ENCODE data around the gene AKR1E2.

DNA sequence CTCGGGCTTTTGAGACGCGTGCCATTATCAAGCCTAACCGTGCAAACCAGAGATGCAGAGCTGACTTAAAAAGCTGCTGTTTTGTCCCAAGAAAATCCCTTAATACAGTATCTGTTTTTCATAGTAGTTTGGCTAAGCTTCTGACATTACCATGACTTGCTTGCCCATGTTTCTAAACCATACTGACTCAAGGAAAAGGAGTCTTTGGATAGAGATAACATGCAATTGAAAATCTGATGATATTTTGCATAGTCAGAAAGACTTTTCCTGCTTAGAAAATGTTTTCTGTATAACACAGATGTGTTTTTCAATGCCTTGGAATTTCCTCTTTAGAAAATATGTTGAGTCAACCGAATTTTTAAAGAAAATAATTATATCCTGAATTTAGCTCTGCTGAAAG lies 21.5 kb upstream of the AKR1E2 start:
- no peak for TF ChIP-seq EGR1 (conservative IDR thresholded peaks at IDR 0.05)
- no peak for TF ChIP-seq POLR2AphosphoS2 (IDR thresholded peaks at IDR 0.05; ENCODE audit: low read length)
- TF ChIP-seq ZNF41 (CRISPR knock-in tag; conservative IDR thresholded peaks at IDR 0.05): no peak
- no peak for TF ChIP-seq SMARCA5 (IDR thresholded peaks at IDR 0.05)
- TF ChIP-seq, protein P1, sequence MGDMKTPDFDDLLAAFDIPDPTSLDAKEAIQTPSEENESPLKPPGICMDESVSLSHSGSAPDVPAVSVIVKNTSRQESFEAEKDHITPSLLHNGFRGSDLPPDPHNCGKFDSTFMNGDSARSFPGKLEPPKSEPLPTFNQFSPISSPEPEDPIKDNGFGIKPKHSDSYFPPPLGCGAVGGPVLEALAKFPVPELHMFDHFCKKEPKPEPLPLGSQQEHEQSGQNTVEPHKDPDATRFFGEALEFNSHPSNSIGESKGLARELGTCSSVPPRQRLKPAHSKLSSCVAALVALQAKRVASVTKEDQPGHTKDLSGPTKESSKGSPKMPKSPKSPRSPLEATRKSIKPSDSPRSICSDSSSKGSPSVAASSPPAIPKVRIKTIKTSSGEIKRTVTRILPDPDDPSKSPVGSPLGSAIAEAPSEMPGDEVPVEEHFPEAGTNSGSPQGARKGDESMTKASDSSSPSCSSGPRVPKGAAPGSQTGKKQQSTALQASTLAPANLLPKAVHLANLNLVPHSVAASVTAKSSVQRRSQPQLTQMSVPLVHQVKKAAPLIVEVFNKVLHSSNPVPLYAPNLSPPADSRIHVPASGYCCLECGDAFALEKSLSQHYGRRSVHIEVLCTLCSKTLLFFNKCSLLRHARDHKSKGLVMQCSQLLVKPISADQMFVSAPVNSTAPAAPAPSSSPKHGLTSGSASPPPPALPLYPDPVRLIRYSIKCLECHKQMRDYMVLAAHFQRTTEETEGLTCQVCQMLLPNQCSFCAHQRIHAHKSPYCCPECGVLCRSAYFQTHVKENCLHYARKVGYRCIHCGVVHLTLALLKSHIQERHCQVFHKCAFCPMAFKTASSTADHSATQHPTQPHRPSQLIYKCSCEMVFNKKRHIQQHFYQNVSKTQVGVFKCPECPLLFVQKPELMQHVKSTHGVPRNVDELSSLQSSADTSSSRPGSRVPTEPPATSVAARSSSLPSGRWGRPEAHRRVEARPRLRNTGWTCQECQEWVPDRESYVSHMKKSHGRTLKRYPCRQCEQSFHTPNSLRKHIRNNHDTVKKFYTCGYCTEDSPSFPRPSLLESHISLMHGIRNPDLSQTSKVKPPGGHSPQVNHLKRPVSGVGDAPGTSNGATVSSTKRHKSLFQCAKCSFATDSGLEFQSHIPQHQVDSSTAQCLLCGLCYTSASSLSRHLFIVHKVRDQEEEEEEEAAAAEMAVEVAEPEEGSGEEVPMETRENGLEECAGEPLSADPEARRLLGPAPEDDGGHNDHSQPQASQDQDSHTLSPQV (IDR thresholded peaks at IDR 0.05): no peak
- TF ChIP-seq RFX5 (IDR thresholded peaks at IDR 0.05; ENCODE audit: low read depth, low read length): no peak
- no peak for TF ChIP-seq SETDB1 (IDR thresholded peaks at IDR 0.05; ENCODE audit: low read length)
- no peak for TF ChIP-seq CREB1 (IDR thresholded peaks at IDR 0.05)
- no peak for TF ChIP-seq CREB1 (CRISPR knock-in tag; IDR thresholded peaks at IDR 0.05)
- no peak for TF ChIP-seq ATF7 (IDR thresholded peaks at IDR 0.05)
- no peak for TF ChIP-seq ILF3 (IDR thresholded peaks at IDR 0.05; ENCODE audit: borderline replicate concordance)
- no peak for TF ChIP-seq ZNF766 (CRISPR knock-in tag; conservative IDR thresholded peaks at IDR 0.05)
- TF ChIP-seq SIN3B (IDR thresholded peaks at IDR 0.05; ENCODE audit: low read depth): no peak
